Naive B cell (primary cell): ENCODE results near the gene CAD. TPM values are rescaled to one million over a fixed set of nuclear protein-coding genes. Genes with fewer than 3 reads are reported as not detected.

Experiments used
- polyA plus RNA-seq, 6 donors: library from polyadenylated mRNA; unstranded; fragments of 300-500 nt; fragmentation: Illumina TruSeq; gene quantifications; one replicate each; pipeline ENCODE4 v1.2.3, GENCODE V29; 2021; ENCODE audit warnings: low read depth in 6 of 6

The CAD gene
- polyA plus RNA-seq, 6 donors from 2014 or later: 5.4 to 20.7 (median 14.0) TPM

Other genes with a start within 250 kb of the CAD start
- 1 to 10 TPM; 1.2 to 4.2 (median 1.4) TPM for gene MAPRE3, start 246.7 kb upstream of the CAD start, polyA plus RNA-seq
- 10 to 100 TPM; 16.6 to 32.9 (median 24.6) TPM for gene TMEM214, start 184.4 kb upstream of the CAD start, polyA plus RNA-seq
- 10 to 100 TPM in 3 of 6 donors, 1 to 10 TPM in 3; 7.8 to 11.6 (median 10.1) TPM for gene AGBL5, start 165.7 kb upstream of the CAD start, polyA plus RNA-seq
- gene OST4, start 145.7 kb upstream of the CAD start, polyA plus RNA-seq: 100 to 1,000 TPM; 594 to 733 (median 606) TPM
- gene EMILIN1, start 138.8 kb upstream of the CAD start, polyA plus RNA-seq: 1 to 10 TPM in 2 of 6 donors, under 1 TPM in 4; 0.28 to 1.1 (median 0.77) TPM
- gene KHK, start 130.6 kb upstream of the CAD start, polyA plus RNA-seq: 1 to 10 TPM; 3.3 to 8.9 (median 5.6) TPM
- not detected for gene CGREF1, start 98.2 kb upstream of the CAD start, polyA plus RNA-seq
- gene ABHD1, start 93.6 kb upstream of the CAD start, polyA plus RNA-seq: 1 to 10 TPM in 2 of 6 donors, not detected in 4; 1.2 to 1.3 TPM
- 100 to 1,000 TPM in 1 of 6 donors, 10 to 100 TPM in 5; 51.0 to 101 (median 56.2) TPM for gene PREB, start 82.7 kb upstream of the CAD start, polyA plus RNA-seq
- gene PRR30, start 78.0 kb upstream of the CAD start, polyA plus RNA-seq: not detected
- not detected for gene TCF23, start 68.4 kb upstream of the CAD start, polyA plus RNA-seq
- gene ATRAID, start 5.3 kb upstream of the CAD start, polyA plus RNA-seq: 100 to 1,000 TPM; 296 to 424 (median 357) TPM
- gene SLC5A6, start 5.1 kb upstream of the CAD start, polyA plus RNA-seq: 10 to 100 TPM; 15.4 to 55.3 (median 22.4) TPM
- under 1 TPM in 2 of 6 donors, not detected in 4; 0.06 to 0.16 TPM for gene SLC30A3, start 45.7 kb downstream of the CAD start, polyA plus RNA-seq
- gene DNAJC5G, start 58.1 kb downstream of the CAD start, polyA plus RNA-seq: not detected
- gene TRIM54, start 65.1 kb downstream of the CAD start, polyA plus RNA-seq: not detected
- gene UCN, start 91.1 kb downstream of the CAD start, polyA plus RNA-seq: 1 to 10 TPM in 1 of 6 donors, under 1 TPM in 3, not detected in 2; 0.55 to 1.4 (median 0.91) TPM
- 100 to 1,000 TPM; 133 to 234 (median 151) TPM for gene MPV17, start 105.7 kb downstream of the CAD start, polyA plus RNA-seq
- 10 to 100 TPM; 31.8 to 50.6 (median 39.9) TPM for gene GTF3C2, start 139.4 kb downstream of the CAD start, polyA plus RNA-seq
- gene EIF2B4, start 153.0 kb downstream of the CAD start, polyA plus RNA-seq: 10 to 100 TPM; 16.3 to 38.9 (median 30.3) TPM
- 100 to 1,000 TPM; 216 to 307 (median 256) TPM for gene SNX17, start 153.2 kb downstream of the CAD start, polyA plus RNA-seq
- gene ZNF513, start 163.4 kb downstream of the CAD start, polyA plus RNA-seq: 1 to 10 TPM in 5 of 6 donors, not detected in 1; 2.2 to 6.5 (median 3.7) TPM
- gene PPM1G, start 192.2 kb downstream of the CAD start, polyA plus RNA-seq: 100 to 1,000 TPM in 1 of 6 donors, 10 to 100 TPM in 5; 67.1 to 105 (median 73.2) TPM
- 10 to 100 TPM; 45.3 to 76.5 (median 59.4) TPM for gene NRBP1, start 211.3 kb downstream of the CAD start, polyA plus RNA-seq
- 1 to 10 TPM in 4 of 6 donors, under 1 TPM in 1, not detected in 1; 1.00 to 8.3 (median 3.9) TPM for gene KRTCAP3, start 225.0 kb downstream of the CAD start, polyA plus RNA-seq